Mucosa of gallbladder (tissue), 1 donor: ENCODE data around the gene TBC1D1. TPM values are rescaled to one million over a fixed set of nuclear protein-coding genes. Genes with fewer than 3 reads are reported as not detected.
"Not testable (repeated sequence)": the region's sequence is repeated elsewhere in the genome, so short reads cannot be mapped to it uniquely, and the experiment has no call there.

Source experiments
- DNase-seq: peaks from one replicate; pipeline ENCODE4 v3.0.0-alpha.2; 2020; ENCODE audit warnings: low spot score
- total RNA-seq: library from RNA; stranded (reverse); gene quantifications from one replicate; pipeline ENCODE4 v1.2.1, GENCODE V29; 2021
- donor health status: DM: no; HTN: no; CAD: no.

Gene TBC1D1
- total RNA-seq, 1 donor from 2014 or later = 159 TPM

DNA sequence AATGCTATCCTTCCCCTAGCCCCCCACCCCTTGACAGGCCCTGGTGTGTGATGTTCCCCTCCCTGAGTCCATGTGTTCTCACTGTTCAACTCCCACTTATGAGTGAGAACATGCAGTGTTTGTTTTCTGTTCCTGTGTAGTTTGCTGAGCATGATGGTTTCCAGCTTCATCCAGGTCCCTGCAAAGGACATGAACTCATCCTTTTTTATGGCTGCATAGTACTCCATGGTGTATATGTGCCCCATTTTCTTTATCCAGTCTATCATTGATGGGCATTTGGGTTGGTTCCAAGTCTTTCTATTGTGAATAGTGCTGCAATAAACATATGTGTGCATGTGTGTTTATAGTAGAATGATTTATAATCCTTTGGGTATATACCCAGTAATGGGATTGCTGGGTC, 32.2 kb downstream of the TBC1D1 start:
- DNase-seq = not testable (repeated sequence)

DNA sequence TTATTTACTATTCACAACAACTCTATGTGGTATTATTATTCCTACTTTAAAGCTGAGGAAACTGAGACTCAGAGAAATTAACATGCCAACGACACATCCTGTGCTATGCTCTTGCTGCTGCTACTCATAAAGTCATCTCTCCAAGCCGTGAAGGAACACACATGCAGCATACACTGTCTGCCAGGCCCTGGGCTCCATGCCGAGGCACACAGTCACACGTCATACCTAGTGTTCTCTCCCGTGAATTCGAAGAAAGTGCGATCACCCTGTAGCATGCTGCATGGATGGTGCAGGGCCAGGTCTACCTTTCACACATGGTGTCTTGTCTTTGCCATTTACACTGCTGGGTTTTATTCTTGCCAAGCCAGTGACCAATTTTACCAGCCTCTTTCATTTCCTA, 34.1 kb downstream of the TBC1D1 start:
- no peak for DNase-seq

DNA sequence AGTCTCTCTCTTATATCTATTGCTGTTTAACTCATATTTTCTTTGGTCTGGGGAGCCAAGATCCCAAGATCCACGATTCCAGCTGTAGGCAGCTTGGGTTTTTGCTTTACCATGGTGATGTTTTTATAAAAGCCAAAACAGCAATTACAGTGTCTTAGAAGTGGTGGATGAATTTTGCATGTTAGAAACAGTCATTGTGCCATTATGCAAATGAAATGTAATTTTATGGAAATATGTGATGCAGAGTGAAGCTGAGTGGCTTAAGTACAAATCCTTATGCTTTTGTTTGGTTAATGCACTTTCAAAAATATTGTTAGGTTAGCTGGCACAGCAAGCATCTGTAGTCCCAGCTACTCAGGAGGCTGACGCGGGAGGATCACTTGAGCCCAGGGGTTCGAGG, 36.5 kb downstream of the TBC1D1 start:
- no peak for DNase-seq

DNA sequence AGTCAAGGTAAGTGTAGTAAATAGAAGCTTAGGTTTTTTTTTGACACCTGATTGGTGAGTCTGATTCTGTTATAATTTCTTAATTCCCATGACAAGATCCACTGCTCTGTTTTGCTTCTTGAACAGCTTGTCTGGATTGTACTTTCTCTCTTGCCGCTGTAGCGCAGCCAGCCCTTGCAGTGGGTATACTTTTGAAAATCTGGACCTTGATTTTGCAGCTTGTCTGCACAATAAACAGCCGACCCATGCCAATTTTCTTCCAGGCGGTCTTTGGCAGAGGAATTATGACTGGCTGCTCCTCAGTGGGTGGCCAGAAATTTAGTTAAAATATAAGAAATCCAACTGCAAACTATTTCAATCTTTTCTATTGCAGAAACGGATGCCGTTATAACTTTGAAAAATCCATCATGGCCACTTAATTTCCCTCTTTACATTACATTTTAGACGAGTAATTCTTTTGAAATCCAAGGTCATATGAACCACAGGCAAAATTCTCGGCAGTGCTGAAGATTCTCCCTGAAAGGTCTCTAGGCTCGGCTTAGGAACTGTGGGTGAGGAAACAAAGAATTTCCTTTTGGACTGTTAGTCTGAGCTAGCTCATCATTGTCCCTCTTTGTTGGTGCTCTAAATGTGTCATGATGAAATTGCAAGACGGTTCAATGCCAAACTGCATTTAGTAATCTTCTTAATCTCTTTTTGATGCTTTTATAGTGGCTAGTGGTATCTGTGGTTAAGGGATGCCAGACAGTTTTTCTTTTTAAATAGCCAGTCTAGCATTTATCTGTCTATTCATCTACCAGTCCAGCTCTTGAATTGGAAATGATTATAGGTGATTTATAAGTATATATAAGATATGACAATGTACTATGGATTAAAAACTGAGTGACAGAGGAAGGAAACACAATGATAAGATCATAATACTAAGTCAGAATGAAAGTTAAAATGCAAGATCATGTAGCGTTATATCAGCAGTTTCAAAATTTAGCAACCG, 37.8 kb downstream of the TBC1D1 start:
- no peak for DNase-seq

DNA sequence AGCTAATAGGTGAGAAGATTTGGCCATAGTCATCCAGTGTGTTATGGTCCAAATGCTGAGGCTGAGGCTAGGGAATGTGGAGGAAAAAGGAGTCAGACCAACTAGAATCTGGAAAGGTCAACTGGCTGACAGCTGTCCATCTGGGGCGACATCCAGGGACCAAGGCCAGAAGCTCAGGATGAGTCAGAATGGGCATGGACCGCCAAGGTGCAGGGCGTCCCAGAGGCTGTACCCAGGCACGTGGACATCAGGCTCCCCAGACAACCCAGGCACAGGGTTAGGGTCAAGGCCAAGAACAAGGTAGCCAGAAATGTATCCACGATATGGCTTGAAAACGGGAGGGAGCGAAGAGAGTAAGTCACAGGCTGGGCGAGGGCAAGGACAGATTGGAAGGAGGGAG, 43.2 kb downstream of the TBC1D1 start:
- no peak for DNase-seq

DNA sequence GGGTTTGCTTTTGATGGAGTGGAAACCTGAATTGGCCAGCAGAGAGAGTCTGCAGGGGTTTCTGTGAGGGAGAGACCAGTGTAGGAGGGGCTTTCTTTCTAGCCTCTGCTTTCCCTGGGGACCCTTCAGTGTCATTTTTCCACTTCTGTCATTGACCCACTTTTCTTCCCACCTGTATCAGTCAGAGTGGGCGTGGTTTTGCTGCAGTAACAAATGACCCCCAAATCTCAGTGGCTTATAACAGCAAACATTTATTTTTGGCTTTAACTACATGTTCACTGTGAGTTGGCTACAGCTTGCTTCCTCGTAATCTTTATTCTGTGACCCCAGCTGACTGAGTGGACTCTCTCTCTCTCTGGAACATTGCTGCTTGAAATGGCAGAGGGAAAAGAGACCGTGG, 43.7 kb downstream of the TBC1D1 start:
- DNase-seq = no peak

DNA sequence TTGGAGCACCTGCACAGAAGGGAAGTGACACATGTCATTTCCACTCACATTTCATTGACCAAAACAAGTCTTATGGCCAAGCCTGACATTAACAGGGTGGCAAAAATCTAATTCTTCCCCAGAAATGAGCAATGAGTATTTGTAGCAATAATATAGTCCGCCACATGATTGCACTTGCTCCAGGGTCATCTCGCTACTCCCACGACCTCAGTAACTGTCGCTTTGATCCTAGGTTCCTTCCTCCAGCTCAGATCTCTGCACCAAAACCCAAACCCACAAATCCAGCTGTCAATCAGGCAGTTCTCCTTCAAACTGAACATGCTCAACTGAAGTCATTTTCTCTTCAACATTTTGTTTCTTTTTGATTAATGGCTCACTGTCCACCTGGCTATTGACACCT, 44.1 kb downstream of the TBC1D1 start:
- no peak for DNase-seq

DNA sequence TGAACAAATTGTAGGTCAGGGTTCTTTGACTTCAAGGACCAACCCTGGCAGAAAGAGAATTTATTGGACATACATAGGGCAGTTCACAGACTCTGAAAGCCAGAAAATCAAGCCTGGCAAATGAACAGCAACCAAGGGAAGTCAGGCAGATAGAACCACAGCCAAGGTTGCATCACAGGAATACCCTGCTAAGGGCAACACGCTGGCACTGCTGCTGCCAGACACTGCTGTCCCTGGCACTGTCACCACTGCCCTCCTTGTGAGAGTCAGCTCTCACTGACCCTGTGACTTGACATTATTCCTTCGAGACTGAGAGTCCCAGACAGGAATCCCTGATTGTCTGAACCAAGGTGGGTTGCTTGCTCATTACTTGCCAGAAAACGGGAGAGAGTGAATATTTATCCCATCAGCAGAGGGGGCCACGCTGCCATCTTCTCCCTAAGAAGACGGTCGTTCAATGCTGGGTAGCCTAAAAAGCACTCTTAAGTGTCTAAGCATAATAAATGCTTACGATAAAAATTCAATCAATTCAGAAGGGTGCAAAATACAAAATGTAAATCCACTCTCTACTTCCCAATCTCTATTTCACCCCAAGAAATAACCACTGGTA, 46.1 kb downstream of the TBC1D1 start:
- DNase-seq = no peak

DNA sequence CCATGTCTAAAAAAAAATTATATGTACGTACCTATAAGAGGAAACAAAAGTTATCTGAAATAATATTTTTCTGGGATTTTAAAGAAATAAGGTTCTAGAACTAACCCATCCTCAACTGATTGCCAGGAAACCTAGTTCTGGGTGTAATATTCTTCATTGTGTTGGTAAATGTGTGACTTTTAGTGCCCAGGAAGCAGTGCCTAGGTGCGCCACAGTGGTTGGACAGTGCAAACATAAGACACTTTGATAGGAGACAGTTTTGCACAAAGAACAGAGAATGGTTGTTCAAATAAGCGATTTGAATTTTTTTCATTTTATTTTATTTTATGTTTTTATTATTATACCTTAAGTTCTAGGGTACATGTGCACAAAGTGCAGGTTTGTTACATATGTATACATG, 47.3 kb downstream of the TBC1D1 start:
- no peak for DNase-seq

DNA sequence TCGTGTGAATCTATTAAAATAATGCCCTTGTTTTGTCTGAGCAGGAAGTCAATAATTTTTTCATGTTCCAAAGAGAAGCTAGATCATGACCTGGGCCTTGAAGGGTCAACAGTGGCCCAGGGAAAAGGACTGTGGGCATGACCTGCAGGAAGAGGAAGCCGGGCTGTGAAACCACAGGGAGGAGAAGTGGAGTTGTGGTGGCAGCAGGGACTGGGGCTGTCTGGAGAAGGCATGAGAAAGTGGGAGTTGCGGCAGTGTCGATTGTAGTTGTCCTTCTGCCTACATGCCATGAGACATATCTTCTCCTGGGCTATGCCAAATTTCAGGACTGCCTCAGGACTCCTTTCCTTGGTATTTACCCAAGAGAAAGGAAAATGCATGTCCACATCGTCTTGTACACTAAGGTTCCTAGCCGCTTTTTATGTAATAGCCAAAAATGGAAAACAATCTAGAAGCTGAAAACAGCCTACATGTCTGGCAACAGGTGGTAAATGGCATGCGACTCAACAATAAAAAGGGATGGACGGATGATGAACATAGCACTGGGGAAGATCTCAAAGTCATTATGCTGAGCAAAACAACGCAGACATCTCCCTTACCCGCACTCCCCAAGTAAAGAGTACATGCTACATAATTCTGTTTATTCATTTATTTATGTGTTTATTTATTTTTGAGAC, 55.8 kb downstream of the TBC1D1 start:
- DNase-seq = no peak

DNA sequence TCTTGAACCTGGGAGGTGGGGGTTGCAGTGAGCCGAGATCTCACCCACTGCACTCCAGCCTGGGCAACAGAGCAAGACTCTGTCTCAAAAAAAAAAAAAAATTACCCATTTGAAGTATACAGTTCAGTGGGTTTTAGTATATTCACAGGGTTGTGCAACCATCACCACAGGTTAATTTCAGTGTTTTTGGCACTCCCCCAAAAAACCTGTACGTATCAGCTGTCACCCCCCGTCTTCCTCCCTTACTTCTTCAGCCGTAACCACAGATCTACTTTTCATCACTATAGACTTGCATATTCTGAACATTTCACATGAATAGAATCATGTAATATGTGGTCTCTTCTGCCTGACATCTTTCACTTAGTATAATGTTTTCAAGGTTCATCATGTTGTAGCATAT, 57.7 kb downstream of the TBC1D1 start:
- no peak for DNase-seq

DNA sequence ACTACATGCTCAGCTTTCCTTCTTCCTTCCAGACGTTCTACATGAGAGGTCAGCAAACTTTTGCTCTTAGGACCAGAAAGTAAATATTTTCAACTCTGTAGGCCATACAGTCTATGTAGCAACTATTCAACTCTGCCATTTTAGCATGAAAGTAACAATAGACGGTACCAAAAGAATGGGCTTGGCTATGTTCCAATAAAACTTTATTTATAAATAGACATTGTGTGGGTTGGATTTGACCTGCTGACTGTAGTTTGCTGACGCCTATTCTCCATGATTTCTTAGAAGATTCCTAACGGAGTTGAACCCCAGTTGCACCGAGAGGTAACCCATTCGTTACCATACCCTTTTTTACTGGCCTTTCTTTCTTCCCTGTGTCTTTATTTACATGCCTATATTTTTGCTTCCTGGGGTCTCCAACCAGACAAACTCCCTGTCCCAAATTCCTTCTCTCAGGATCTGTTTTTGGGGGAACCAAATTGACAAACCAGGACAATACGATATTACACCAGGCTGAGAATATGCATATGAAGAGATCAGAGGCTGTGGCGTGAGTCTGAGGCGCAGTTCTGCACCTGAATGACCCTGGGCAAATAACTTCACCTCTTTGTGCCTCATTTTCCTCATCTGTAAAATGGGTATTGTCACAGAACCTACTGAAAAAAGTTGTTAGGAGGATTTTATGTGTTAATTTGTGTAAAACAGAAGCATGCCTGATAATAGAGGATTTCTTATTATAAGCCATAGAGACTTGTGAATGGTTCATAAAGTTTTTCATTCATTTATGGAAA, 58.9 kb downstream of the TBC1D1 start:
- no peak for DNase-seq

DNA sequence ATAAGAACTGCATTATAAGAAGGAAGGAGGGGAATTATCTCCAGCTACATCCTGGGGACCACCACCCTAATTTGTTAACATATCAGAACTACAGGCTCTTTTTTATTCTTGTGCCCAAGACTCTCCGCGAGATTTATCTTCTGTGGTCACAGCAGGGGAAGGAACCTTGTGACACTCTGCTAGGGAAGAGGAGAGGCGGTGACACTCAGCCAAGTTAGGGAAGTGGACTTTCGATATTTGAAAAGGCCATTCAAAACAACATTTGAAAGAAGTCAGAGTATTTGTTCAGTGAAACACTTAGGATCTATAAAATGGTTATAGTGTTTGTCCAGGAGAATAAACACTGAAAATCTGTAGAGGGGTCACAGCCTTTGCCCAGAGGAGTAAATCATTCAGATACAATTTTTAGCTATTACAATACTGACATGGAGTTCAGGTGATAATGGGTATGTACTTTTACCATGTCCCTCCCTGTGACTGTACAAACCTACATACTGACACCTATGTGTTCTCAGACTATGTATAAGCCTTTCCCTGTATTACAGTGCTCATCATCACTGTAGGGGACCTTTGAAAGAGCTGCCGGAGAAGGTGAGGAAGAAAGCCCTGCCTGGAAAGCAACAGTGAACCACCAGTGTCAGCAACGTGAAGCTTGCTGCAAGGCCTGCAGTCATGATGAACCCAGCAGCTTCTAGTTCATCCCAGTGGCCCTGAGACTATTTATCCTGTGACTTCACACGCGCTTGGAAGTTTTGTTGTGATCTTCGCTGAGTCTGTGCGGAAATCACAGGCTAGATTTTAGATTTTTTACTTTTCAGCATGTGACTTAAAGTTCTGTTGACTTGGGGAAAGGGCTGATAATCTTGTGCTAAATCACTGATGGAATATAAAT, 60.8 kb downstream of the TBC1D1 start:
- no peak for DNase-seq

DNA sequence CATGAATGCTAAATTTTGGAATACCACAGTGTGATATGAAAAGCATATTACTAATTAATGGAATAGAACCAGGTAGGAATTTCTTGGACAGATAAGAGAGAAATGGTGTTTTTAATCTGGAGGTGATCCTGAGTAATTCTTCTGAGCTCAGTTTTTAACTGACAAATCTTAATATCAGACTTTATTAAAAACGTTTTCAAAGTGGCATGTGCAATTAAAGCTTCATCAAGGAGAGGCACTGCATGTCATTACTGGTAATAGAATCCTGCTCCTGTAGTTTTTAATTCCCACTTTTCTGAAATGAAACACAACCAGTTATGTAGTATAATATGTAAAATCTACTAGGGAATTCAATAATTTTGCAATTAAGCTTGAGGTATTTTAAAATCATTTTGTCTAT, 62.3 kb downstream of the TBC1D1 start:
- no peak for DNase-seq

DNA sequence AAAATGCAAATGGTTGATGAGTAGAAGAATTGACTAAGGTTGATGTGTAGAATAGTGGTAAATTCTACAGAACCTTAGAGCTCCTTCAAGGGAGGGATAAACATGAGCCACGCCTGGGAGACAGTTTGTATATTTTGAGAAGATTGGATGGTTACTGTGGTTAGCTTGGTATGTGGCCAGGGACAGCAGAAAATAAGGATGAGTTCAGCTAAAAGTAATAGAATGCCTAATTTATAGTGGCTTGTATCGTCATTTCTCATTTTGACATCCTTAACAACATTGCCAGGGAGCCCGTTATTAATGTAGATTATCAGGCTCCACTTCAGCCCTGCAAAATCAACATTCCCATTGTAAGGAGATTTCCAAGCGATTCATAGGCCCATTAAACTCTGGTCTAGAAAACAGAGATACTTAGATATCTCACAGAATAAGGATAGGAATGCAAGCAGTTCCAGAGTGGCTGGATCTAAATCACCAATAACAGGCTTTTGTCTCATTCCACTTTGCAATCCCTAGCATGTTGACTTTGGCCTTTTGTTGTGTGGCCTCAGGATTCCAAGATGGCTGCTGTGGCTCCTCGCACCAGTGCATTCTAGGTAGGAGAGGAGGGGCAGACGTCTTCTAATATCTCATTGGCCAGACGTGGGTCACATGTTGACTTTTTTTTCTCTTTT, 62.9 kb downstream of the TBC1D1 start:
- DNase-seq = no peak

DNA sequence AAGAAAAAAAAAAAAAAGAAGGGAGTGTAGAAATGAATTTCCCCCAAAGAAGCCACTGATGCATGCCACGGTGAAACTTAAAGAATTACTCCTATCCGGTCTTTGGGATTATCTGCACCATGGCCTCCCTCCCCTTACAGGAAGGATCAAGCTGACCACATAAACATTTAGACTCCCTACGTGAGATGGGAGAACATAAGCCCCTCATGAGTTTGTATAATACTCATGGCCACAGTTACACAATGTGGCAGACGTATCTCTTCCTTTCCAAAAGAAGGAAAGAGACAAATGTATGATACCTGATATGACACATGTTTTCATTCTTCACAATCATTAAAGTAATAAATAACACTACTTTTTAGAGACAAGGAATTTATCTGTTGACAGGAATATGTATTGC, 66.1 kb downstream of the TBC1D1 start:
- no peak for DNase-seq

DNA sequence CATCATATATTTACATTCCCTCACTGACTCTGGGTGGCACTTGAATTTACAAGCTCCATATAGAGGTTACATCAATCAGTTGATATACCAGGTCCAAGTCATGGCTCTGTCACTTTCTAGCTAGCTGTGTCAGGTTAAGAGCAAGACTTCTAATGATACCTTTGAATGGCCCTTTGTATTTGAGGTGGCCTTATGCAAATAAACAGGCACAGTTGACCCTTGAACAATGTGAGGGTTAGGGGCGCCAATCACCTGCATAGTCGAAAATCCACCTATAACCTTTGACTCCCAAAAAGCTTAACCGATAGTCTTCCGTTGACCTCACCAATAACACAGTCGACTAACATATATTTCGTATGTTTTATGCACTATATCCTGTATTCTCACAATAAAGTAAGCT, 68.0 kb downstream of the TBC1D1 start:
- no peak for DNase-seq

DNA sequence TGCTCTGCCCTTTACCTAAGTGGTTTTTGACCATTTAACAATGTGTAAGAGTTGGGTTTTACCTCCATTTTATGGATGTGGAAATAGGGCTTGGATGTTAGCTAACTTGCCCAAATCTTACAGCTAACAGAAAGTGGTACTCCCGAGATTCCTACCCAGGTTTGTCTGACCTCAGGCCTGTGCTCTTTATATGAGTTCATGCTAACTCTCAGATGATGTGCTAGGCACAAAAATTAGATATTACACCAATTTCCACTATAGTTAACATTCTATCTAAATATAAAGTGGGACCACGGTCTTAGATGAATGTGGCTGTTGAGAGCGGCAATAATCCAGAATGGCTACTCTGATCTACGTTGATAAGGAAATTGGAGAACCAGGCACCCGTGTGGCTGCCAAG, 69.2 kb downstream of the TBC1D1 start, which contains the start of gene PTTG2:
PTTG2 (plus strand) TSS at position 301 of the 400 bp plus-strand sequence; CDS start at position 338, 37 bp downstream.
- DNase-seq = no peak

DNA sequence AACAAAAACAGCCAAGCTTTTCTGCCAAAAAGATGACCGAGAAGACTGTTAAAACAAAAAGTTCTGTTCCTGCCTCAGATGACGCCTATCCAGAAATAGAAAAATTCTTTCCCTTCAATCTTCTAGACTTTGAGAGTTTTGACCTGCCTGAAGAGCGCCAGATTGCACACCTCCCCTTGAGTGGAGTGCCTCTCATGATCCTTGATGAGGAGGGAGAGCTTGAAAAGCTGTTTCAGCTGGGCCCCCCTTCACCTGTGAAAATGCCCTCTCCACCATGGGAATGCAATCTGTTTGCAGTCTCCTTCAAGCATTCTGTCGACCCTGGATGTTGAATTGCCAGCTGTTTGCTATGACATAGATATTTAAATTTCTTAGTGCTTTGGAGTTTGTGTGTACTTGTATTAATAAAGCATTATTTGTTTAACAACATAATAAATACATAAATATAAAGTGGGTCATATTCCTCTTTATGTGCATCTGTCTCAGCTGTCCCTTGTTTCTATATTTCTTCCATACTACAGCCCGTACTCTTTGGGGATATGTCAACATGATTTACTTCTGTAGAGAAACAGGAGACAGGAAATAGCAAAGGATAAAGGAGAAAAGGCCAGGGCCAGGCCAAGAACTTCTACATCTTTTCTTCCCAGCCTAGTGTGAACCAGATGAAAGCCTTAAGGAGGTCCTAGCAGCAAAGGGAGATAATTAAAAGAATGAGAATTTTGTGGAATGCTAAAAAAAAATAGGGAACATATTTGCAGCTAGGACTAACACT, 70.0 kb downstream of the TBC1D1 start:
- DNase-seq = no peak
